ENCODE results near the gene PRSS22.
A peak's percentile ranks its signal among the peaks of the same experiment; 100 is the strongest.
"Not testable (repeated sequence)": the region's sequence is repeated elsewhere in the genome, so short reads cannot be mapped to it uniquely, and the experiment has no call there.

PRSS22 gene

GRCh38 chr16:2857451-2858244, at the start of gene PRSS22:
TSS of gene PRSS22 (minus strand) at chr16:2858170. CDS start at chr16:2858104, 66 bp downstream.
- DNase-seq = no peak

GRCh38 chr16:2907084-2907753, 49.2 kb upstream of the PRSS22 start:
- DNase-seq = not testable (repeated sequence)

- DNase-seq = no peak
Observed at GRCh38 chr16:2905988-2906387, 48.0 kb upstream of the PRSS22 start.

- DNase-seq = peak; percentile 97
Observed at GRCh38 chr16:2905241-2905987, 47.4 kb upstream of the PRSS22 start.

- peak; percentile 53 for DNase-seq
Observed at GRCh38 chr16:2904922-2905240, 46.9 kb upstream of the PRSS22 start.

- peak; percentile 78 for DNase-seq
Observed at GRCh38 chr16:2904100-2904921, 46.3 kb upstream of the PRSS22 start.

GRCh38 chr16:2902337-2903130, 44.6 kb upstream of the PRSS22 start:
- no peak for DNase-seq

GRCh38 chr16:2900526-2901075, 42.6 kb upstream of the PRSS22 start:
- DNase-seq = no peak

- DNase-seq = no peak
Observed at GRCh38 chr16:2899564-2900072, 41.6 kb upstream of the PRSS22 start.

- DNase-seq = no peak
Observed at GRCh38 chr16:2898831-2899563, 41.0 kb upstream of the PRSS22 start.

GRCh38 chr16:2897110-2897509, 39.1 kb upstream of the PRSS22 start:
- no peak for DNase-seq

GRCh38 chr16:2896480-2897010, 38.6 kb upstream of the PRSS22 start:
- no peak for DNase-seq

- no peak for DNase-seq
Observed at GRCh38 chr16:2895813-2896212, 37.8 kb upstream of the PRSS22 start.

GRCh38 chr16:2894231-2894630, 36.3 kb upstream of the PRSS22 start:
- no peak for DNase-seq

- no peak for DNase-seq
Observed at GRCh38 chr16:2884041-2884451, 26.1 kb upstream of the PRSS22 start.

- DNase-seq = no peak
Observed at GRCh38 chr16:2883458-2883908, 25.5 kb upstream of the PRSS22 start.

GRCh38 chr16:2882650-2883457, 24.9 kb upstream of the PRSS22 start, which contains the start of gene FLYWCH2:
TSS of gene FLYWCH2 (plus strand) at chr16:2883215. CDS start at chr16:2896450, 13,235 bp downstream.
- DNase-seq = peak; percentile 93

- DNase-seq = no peak
Observed at GRCh38 chr16:2881783-2882649, 24.0 kb upstream of the PRSS22 start.
